BE2C (cell line): ENCODE results near the gene DQX1.
"Not testable (repeated sequence)": the region's sequence is repeated elsewhere in the genome, so short reads cannot be mapped to it uniquely, and the experiment has no call there.

ENCODE experiments used
- DNase-seq: peaks from one replicate; pipeline ENCODE4 v3.0.0-alpha.2; 2020
- H3K27me3 ChIP-seq: fragments of 250-450 bp; sonication (Bioruptor Pico); 2 replicates; pipeline ENCODE4 v1.5.1; 2020; ENCODE audit warnings: mild to moderate bottlenecking
- H3K36me3 ChIP-seq: fragments of 250-450 bp; sonication (Bioruptor Pico); 2 replicates; pipeline ENCODE4 v1.5.1; 2020; ENCODE audit warnings: mild to moderate bottlenecking
- H3K4me1 ChIP-seq: fragments of 250-450 bp; sonication (Bioruptor Pico); 2 replicates; pipeline ENCODE4 v1.5.1; 2020
- H3K4me3 ChIP-seq: 2 replicates; pipeline ENCODE4 v1.5.1; 2011; ENCODE audit warnings: low read depth, low read length
- H3K9me3 ChIP-seq: fragments of 250-450 bp; sonication (Bioruptor Pico); 2 replicates; pipeline ENCODE4 v1.5.1; 2020
- TF ChIP-seq, protein P1 (sequence below): IDR thresholded peaks from 2 replicates; pipeline ENCODE4 v1.5.1; 2012; ENCODE audit warnings: mild to moderate bottlenecking, low read depth, low read length

DQX1 gene

DNA sequence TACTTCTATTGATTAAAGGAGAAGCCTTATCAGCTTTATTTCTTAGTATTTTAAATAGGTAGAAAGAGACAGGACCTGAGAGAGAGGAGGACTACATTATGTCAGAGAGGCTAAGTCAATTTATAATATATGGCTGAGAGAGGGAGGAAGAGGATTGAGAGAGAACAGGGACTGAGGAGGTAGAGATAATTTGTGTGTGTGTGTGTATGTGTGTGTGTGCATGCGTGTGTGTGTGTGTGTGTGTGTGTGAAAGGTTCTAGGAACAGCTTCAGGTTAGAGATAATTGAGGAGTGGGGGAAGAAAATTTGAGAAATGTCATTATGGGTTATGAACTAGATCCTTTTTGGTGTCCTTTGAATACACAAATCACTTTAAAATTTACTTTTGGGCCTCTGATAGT is 43.7 kb upstream of the DQX1 start:
- H3K36me3 ChIP-seq: no peaks in the 10 kb centered on the region
- no peak overlapping the region for H3K4me3 ChIP-seq
- TF ChIP-seq, protein P1, sequence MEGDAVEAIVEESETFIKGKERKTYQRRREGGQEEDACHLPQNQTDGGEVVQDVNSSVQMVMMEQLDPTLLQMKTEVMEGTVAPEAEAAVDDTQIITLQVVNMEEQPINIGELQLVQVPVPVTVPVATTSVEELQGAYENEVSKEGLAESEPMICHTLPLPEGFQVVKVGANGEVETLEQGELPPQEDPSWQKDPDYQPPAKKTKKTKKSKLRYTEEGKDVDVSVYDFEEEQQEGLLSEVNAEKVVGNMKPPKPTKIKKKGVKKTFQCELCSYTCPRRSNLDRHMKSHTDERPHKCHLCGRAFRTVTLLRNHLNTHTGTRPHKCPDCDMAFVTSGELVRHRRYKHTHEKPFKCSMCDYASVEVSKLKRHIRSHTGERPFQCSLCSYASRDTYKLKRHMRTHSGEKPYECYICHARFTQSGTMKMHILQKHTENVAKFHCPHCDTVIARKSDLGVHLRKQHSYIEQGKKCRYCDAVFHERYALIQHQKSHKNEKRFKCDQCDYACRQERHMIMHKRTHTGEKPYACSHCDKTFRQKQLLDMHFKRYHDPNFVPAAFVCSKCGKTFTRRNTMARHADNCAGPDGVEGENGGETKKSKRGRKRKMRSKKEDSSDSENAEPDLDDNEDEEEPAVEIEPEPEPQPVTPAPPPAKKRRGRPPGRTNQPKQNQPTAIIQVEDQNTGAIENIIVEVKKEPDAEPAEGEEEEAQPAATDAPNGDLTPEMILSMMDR: no peak
- H3K9me3 ChIP-seq: no peaks in the 10 kb centered on the region
- no peaks in the 10 kb centered on the region for H3K27me3 ChIP-seq
- H3K4me1 ChIP-seq: no peaks in the 10 kb centered on the region
- DNase-seq: no peak

DNA sequence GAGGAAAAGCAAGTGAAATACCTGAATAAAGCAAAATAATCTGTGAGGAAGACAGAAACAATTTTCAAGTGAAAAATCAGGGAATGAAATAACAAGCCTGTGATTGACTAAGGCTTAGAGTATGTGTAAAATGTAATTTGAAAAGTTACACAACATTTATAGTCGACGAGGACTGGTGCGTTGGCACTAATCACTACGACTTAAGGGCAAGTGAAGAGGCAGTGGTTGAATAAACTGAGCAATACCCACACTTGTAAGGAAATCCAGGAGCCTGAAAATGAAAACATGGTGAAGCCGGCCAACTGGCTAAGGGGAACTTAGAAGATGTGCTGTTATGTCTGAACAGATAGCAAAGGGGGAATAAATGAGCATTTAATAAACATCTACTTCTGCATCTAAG is 41.9 kb upstream of the DQX1 start:
- H3K4me3 ChIP-seq: no peak overlapping the region
- H3K9me3 ChIP-seq: no peaks in the 10 kb centered on the region
- H3K4me1 ChIP-seq: no peaks in the 10 kb centered on the region
- H3K36me3 ChIP-seq: no peaks in the 10 kb centered on the region
- H3K27me3 ChIP-seq: no peaks in the 10 kb centered on the region
- TF ChIP-seq, protein P1: no peak
- no peak for DNase-seq

DNA sequence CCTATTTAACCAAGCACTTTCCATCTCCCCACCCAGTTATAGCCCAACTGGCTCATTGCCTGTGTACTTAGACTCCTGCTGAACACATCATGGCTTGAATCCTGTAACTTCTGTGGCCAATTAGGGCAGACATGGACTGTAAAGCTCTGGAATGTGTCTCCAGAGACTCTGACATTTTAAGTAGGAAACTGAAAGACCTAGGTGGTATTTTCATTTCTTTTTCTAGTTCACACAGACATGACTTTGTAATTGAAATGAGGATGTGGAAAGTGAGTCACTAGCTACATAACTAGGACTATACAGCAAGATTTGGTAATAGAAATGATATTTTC is 40.7 kb upstream of the DQX1 start:
- TF ChIP-seq, protein P1: no peak
- no peak for DNase-seq
- H3K27me3 ChIP-seq: no peaks in the 10 kb centered on the region

DNA sequence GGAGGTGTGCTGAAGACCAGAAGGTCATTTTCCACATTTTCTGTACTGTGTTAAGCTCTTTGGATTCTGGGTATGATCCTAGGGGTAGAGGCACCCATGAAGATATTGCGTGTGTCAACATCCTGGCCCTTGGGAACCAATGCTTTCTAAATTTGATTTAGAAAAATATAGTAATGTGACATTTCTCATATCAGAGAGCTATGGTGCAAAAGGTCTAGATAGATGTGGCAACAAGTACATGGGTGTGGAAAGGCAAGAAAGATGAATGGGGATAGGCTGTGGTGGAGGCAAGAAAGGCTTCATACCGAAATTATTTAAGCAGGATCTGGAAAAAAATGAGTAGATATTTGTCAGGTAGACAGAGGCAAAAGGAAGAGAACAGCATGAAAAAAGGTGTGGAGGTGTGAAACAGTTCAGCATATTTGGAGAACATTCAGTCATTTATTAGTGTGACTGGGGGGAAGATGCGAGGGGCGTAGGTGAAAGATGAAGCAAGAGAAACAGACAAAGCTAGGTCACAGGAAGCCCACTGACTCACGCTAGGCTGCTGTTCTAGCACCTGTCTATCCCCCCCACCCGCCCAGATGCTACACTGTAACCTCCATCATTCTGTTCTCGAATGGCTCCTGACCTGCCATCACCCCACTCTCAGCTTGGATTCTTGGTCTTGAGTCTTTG is 40.2 kb upstream of the DQX1 start:
- TF ChIP-seq, protein P1: no peak
- no peaks in the 10 kb centered on the region for H3K27me3 ChIP-seq
- H3K36me3 ChIP-seq: no peaks in the 10 kb centered on the region
- H3K9me3 ChIP-seq: no peaks in the 10 kb centered on the region
- H3K4me3 ChIP-seq: no peak overlapping the region
- no peaks in the 10 kb centered on the region for H3K4me1 ChIP-seq
- no peak for DNase-seq

More for the DNA sequence above, 40.7 kb upstream of the DQX1 start:
- no peaks in the 10 kb centered on the region for H3K4me1 ChIP-seq
- H3K4me3 ChIP-seq: no peak overlapping the region
- H3K36me3 ChIP-seq: no peaks in the 10 kb centered on the region
- H3K9me3 ChIP-seq: no peaks in the 10 kb centered on the region

DNA sequence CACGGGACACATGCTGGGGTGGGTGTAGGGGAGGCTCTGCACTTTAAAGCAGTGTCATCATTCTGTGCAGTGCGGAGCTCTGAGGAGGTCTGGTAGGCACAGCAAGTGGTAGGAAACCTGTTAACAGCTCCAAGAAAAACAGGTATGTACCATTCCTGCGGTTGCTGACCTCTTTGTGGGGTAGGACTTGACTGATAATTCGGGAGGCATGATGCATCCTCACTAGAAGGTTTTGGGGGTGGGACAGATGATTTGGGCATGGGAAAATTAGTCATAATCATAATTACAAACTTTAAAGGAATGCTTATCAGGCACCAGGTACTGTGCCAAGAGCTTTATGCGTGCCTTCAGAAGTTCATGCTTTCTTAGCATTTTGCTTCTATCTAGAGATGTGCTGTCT is 38.2 kb upstream of the DQX1 start:
- TF ChIP-seq, protein P1: no peak
- no peaks in the 10 kb centered on the region for H3K27me3 ChIP-seq
- H3K36me3 ChIP-seq: no peaks in the 10 kb centered on the region
- H3K4me1 ChIP-seq: no peaks in the 10 kb centered on the region
- DNase-seq: no peak
- H3K9me3 ChIP-seq: no peaks in the 10 kb centered on the region
- no peak overlapping the region for H3K4me3 ChIP-seq

DNA sequence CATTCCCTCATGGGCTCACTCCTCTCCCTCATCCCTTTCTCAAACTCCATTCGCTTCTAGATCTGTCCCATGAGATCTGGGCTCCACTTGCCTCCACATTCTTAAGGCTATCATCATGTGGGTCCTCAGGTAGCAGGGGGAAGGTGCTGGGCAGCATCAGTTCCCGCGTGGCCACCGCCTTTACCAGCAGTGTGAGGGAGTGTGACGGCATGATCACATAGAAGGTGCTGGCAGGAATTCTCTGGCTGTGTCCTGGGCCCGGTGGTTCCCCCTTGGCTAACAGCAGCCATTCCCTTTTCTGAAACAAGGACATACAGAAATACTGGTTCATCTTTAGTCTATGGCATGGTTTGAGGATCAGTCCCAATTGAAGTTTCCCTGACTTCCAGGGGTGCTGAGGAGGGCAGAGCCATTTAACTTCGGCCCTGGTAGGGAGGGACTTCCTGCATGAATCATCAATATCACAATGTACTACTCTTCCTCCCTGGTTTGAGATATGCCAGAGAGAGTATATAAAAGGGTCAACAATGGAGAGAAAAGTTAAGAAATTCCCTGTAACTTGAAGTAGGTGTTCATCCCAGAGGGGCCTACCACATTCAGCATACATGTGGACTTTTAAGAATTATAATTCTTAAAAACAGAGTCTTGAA is 36.2 kb upstream of the DQX1 start:
- no peaks in the 10 kb centered on the region for H3K4me1 ChIP-seq
- H3K4me3 ChIP-seq: no peak overlapping the region
- H3K36me3 ChIP-seq: no peaks in the 10 kb centered on the region
- H3K9me3 ChIP-seq: no peaks in the 10 kb centered on the region
- DNase-seq: no peak
- TF ChIP-seq, protein P1: no peak
- H3K27me3 ChIP-seq: no peaks in the 10 kb centered on the region

DNA sequence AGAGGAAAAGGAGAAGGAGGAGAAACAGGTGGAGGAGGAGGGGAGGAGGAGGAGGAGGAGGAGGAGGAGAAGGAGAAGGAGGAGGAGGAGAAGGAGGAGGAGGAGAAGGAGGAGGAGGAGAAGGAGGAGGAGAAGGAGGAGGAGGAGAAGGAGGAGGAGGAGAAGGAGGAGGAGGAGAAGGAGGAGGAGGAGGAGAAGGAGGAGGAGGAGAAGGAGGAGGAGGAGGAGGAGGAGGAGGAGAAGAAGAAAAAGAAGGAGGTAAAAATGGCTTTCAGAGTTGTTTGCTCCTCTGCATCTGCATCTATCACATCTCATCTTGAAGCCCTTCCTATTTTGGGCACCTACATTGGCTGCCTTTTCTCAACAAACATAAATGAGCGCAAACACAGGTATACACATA is 35.0 kb upstream of the DQX1 start:
- not testable (repeated sequence) for DNase-seq, H3K36me3 ChIP-seq, H3K4me1 ChIP-seq, H3K27me3 ChIP-seq, H3K4me3 ChIP-seq, H3K9me3 ChIP-seq
